GM12873 (cell line): ENCODE results near the gene LDB2.

ENCODE experiments used
- CTCF ChIP-seq: IDR thresholded peaks from 2 replicates; pipeline ENCODE4 v1.5.1; 2012; ENCODE audit warnings: low read depth, mild to moderate bottlenecking, moderate library complexity, low read length, control low read depth; ENCODE audit not compliant: insufficient read depth; ENCODE audit errors: missing control alignments

LDB2 gene

GRCh38 chr4:16783119-16783518 is 115.3 kb downstream of the LDB2 start:
- TF ChIP-seq CTCF = no peak

GRCh38 chr4:16779028-16779675 is 119.3 kb downstream of the LDB2 start:
- no peak for TF ChIP-seq CTCF

GRCh38 chr4:16777726-16778125 is 120.7 kb downstream of the LDB2 start:
- TF ChIP-seq CTCF = no peak

- TF ChIP-seq CTCF = no peak
Measured at GRCh38 chr4:16775411-16776154, 122.9 kb downstream of the LDB2 start.

- TF ChIP-seq CTCF = no peak
Measured at GRCh38 chr4:16772366-16772850, 126.0 kb downstream of the LDB2 start.

GRCh38 chr4:16770710-16771285 is 127.6 kb downstream of the LDB2 start:
- no peak for TF ChIP-seq CTCF

- no peak for TF ChIP-seq CTCF
Measured at GRCh38 chr4:16767861-16768260, 130.6 kb downstream of the LDB2 start.
